Measurements from ENCODE around the gene TBC1D1.

TBC1D1 gene

GRCh38 chr4:38008571-38009021 lies 117.7 kb downstream of the TBC1D1 start:
- H3K4me3 ChIP-seq (replicated peaks; ENCODE audit: low read depth, low read length): no peak overlapping the region
- TF ChIP-seq, protein P1, sequence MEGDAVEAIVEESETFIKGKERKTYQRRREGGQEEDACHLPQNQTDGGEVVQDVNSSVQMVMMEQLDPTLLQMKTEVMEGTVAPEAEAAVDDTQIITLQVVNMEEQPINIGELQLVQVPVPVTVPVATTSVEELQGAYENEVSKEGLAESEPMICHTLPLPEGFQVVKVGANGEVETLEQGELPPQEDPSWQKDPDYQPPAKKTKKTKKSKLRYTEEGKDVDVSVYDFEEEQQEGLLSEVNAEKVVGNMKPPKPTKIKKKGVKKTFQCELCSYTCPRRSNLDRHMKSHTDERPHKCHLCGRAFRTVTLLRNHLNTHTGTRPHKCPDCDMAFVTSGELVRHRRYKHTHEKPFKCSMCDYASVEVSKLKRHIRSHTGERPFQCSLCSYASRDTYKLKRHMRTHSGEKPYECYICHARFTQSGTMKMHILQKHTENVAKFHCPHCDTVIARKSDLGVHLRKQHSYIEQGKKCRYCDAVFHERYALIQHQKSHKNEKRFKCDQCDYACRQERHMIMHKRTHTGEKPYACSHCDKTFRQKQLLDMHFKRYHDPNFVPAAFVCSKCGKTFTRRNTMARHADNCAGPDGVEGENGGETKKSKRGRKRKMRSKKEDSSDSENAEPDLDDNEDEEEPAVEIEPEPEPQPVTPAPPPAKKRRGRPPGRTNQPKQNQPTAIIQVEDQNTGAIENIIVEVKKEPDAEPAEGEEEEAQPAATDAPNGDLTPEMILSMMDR (IDR thresholded peaks at IDR 0.05; ENCODE audit: low read depth, low read length, missing control alignments): no peak
- DNase-seq (ENCODE audit: extremely low read depth, low read depth): no peak

DNA sequence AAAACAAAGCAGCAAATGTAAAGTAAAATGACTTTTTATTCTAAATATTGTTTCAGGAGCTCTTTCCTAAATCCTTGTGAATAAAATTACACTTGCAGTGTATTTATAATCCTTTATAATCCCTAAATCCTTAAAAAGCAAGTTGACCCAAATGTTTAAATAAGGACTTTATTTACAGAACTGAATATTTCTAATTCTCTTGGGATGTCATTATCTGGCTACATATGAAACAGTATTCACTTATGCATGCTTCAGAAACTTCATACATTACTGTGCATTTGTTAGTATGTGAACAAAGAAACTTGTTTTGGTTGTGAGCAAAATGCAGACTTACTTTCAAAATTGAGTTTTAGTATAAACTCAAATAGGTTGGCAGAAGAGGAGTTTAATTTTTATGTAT lies 118.5 kb downstream of the TBC1D1 start:
- H3K4me3 ChIP-seq (replicated peaks; ENCODE audit: low read depth, low read length): no peak overlapping the region
- TF ChIP-seq, protein P1 (IDR thresholded peaks at IDR 0.05; ENCODE audit: low read depth, low read length, missing control alignments): no peak
- no peak for DNase-seq (ENCODE audit: extremely low read depth, low read depth)

DNA sequence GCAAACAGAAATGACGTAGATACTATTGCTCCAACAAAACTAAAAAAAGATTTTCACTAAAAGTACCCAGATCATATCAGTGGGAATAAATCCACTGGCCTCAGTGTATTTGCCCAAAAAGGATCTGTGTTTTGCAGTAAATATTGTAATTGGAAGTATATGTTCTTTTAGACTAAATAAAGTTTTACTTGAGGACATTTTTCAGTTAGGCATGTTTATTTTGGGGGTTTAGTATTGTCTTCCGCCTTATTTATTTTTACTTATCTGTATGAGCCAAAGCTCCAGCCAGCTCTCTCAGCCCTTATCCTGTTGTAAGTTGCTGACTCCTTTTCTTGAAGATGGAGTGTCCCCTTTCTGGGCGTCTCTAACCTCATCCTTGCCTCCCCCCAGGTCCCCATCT lies 119.1 kb downstream of the TBC1D1 start:
- TF ChIP-seq, protein P1 (IDR thresholded peaks at IDR 0.05; ENCODE audit: low read depth, low read length, missing control alignments): no peak
- H3K4me3 ChIP-seq (replicated peaks; ENCODE audit: low read depth, low read length): no peak overlapping the region
- no peak for DNase-seq (ENCODE audit: extremely low read depth, low read depth)

- no peak for DNase-seq (ENCODE audit: extremely low read depth, low read depth)
- TF ChIP-seq, protein P1 (IDR thresholded peaks at IDR 0.05; ENCODE audit: low read depth, low read length, missing control alignments): no peak
- no peak overlapping the region for H3K4me3 ChIP-seq (replicated peaks; ENCODE audit: low read depth, low read length)
These were observed 120.8 kb downstream of the TBC1D1 start for GRCh38 chr4:38011511-38012162.

DNA sequence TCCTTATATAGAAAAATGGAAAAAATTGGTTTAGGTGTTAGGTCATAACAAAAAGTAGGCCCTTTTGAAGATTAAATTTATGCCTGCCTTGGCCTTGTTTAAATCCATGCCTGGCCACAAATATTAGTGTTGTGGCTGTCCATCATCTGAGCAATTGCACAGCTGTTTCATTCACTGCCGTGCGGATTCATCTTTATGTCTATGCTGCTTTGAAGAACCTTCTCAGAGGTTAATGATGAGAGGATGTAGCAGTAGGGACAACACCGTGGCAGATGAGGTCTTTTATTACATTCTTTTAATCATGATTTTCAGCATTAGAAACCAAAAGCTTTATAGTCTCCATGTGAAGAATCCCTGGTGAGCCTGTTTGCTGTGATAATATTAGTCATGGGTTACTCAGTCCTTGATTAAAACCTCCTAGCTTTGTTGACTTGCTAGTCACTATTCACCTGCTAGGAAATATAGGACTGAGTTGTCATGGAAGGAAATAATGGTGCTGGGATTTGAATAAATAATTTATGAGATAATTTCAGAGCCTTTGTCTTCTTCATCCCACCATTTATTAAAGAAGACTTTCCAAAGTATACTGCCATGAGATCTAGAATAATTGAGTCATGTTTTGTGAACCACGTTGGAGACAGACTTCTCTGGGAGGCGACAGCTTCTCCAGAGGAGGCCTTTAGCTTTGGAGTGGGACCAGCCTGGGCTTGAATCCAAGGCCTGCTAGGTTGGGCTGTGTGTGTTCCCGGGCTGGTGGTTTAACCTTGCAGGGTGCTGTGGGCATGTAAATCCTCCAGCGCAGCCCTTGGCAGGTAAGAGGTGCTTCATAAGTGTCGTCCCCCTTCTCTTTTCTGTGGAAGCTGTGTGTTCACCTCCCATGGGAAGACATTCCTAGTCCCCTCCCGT lies 122.8 kb downstream of the TBC1D1 start:
- TF ChIP-seq, protein P1 (IDR thresholded peaks at IDR 0.05; ENCODE audit: low read depth, low read length, missing control alignments): no peak
- H3K4me3 ChIP-seq (replicated peaks; ENCODE audit: low read depth, low read length): no peak overlapping the region
- DNase-seq (ENCODE audit: extremely low read depth, low read depth): no peak

DNA sequence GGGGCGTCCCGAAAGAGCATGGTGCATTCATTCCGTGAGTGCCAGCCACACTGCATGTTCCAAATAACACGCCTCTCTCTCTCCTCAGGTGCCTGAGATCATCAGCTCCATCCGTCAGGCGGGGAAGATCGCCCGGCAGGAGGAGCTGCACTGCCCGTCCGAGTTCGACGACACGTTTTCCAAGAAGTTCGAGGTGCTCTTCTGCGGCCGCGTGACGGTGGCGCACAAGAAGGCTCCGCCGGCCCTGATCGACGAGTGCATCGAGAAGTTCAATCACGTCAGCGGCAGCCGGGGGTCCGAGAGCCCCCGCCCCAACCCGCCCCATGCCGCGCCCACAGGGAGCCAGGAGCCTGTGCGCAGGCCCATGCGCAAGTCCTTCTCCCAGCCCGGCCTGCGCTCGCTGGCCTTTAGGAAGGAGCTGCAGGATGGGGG lies 123.6 kb downstream of the TBC1D1 start:
- no peak overlapping the region for H3K4me3 ChIP-seq (replicated peaks; ENCODE audit: low read depth, low read length)
- TF ChIP-seq, protein P1 (IDR thresholded peaks at IDR 0.05; ENCODE audit: low read depth, low read length, missing control alignments): no peak
- no peak for DNase-seq (ENCODE audit: extremely low read depth, low read depth)
